IMR-90 (cell line): ENCODE measurements around the gene SUN5. TPM values are rescaled to one million over a fixed set of nuclear protein-coding genes. Genes with fewer than 3 reads are reported as not detected.

ENCODE experiments used
- ATAC-seq: fragments of 200-7000 bp; cut with Tn5 transposase; 2 replicates; pipeline ENCODE4 v1.9.1; 2020; ENCODE audit warnings: low read depth, mild to moderate bottlenecking, moderate library complexity
- BruUV-seq: library from RNA; stranded (reverse); fragments of 400-500 nt; replicated peaks from 2 replicates; lab custom pipeline; 2021; lab: Mats Ljungman, UMichigan
- CTCF ChIA-PET: fragments of 300-600 bp; formaldehyde crosslinking; extraction: SDS; loops from one replicate; lab custom pipeline; 2021; ENCODE audit warnings: antibody characterized with exemption; lab: Yijun Ruan, JAX
- POLR2A ChIA-PET: fragments of 300-600 bp; sonication (Branson Sonifier 250); formaldehyde crosslinking; loops from one replicate; lab custom pipeline; 2022; ENCODE audit warnings: antibody characterized with exemption; ENCODE audit not compliant: unreplicated experiment; lab: Charles Lee
- DNase-seq: peaks from one replicate; pipeline ENCODE4 v3.0.0; 2013
- H2AFZ ChIP-seq: replicated peaks from 2 replicates; pipeline ENCODE3; 2013; ENCODE audit warnings: low read length, mild to moderate bottlenecking; ENCODE audit not compliant: poor library complexity
- H2AK5ac ChIP-seq: 2 replicates; pipeline ENCODE4 v1.6.1; 2013; ENCODE audit warnings: low read depth, low read length, inconsistent platforms
- H2AK9ac ChIP-seq: replicated peaks from 2 replicates; pipeline ENCODE3; 2013; ENCODE audit warnings: mild to moderate bottlenecking, low read depth, low read length, moderate library complexity; ENCODE audit not compliant: poor library complexity
- H2BK120ac ChIP-seq: 2 replicates; pipeline ENCODE4 v1.6.1; 2013; ENCODE audit warnings: low read depth, low read length, inconsistent platforms
- H2BK15ac ChIP-seq: 3 replicates; pipeline ENCODE4 v1.6.1; 2013; ENCODE audit warnings: low read depth, low read length, inconsistent platforms
- H2BK20ac ChIP-seq: 2 replicates; pipeline ENCODE4 v1.6.1; 2013; ENCODE audit warnings: low read depth, mild to moderate bottlenecking, inconsistent platforms, low read length, moderate library complexity
- H2BK5ac ChIP-seq: 2 replicates; pipeline ENCODE4 v1.6.1; 2013; ENCODE audit warnings: mild to moderate bottlenecking, low read depth, low read length, inconsistent platforms; ENCODE audit not compliant: poor library complexity, severe bottlenecking
- H3K14ac ChIP-seq: replicated peaks from 2 replicates; pipeline ENCODE4 v1.6.1; 2013; ENCODE audit warnings: low read depth, low read length, inconsistent platforms
- H3K18ac ChIP-seq: 2 replicates; pipeline ENCODE4 v1.6.1; 2013; ENCODE audit warnings: low read depth, low read length, control low read depth
- H3K23ac ChIP-seq: 2 replicates; pipeline ENCODE4 v1.6.1; 2013; ENCODE audit warnings: low read depth, low read length, inconsistent platforms
- H3K27ac ChIP-seq: 2 replicates; pipeline ENCODE4 v1.5.1; 2013; ENCODE audit warnings: mild to moderate bottlenecking, control low read depth, low read length; ENCODE audit not compliant: insufficient read depth
- H3K27me3 ChIP-seq: 2 replicates; pipeline ENCODE4 v1.6.1; 2013; ENCODE audit warnings: low read length; ENCODE audit not compliant: control insufficient read depth, insufficient read depth
- H3K36me3 ChIP-seq: 2 replicates; pipeline ENCODE4 v1.6.1; 2013; ENCODE audit warnings: low read length, mixed read lengths; ENCODE audit not compliant: control insufficient read depth, insufficient read depth
- H3K4ac ChIP-seq: 2 replicates; pipeline ENCODE4 v1.6.1; 2013; ENCODE audit warnings: low read depth, low read length, inconsistent platforms
- H3K4me1 ChIP-seq: 2 replicates; pipeline ENCODE4 v1.6.1; 2013; ENCODE audit warnings: low read length, mixed read lengths; ENCODE audit not compliant: control insufficient read depth, insufficient read depth
- H3K4me2 ChIP-seq: 2 replicates; pipeline ENCODE4 v1.6.1; 2013; ENCODE audit warnings: low read depth, mild to moderate bottlenecking, control low read depth, low read length, moderate library complexity
- H3K4me3 ChIP-seq: 2 replicates; pipeline ENCODE4 v1.5.1; 2013; ENCODE audit warnings: low read depth, mild to moderate bottlenecking, control low read depth, low read length, moderate library complexity; ENCODE audit not compliant: insufficient read depth
- H3K56ac ChIP-seq: 2 replicates; pipeline ENCODE4 v1.6.1; 2013; ENCODE audit warnings: low read length, inconsistent platforms; ENCODE audit not compliant: insufficient read depth; ENCODE audit errors: extremely low read depth
- H3K79me1 ChIP-seq, 2 experiments: 2 replicates each; pipeline ENCODE4 v1.6.1; 2013; ENCODE audit warnings: low read length in 2 of 2, inconsistent platforms in 1 of 2, low read depth in 1 of 2
- H3K9ac ChIP-seq: 2 replicates; pipeline ENCODE4 v1.6.1; 2013; ENCODE audit warnings: low read depth, low read length, control low read depth
- H3K9me1 ChIP-seq: 2 replicates; pipeline ENCODE4 v1.6.1; 2013; ENCODE audit warnings: low read length, inconsistent platforms; ENCODE audit not compliant: insufficient read depth
- H3K9me3 ChIP-seq: 2 replicates; pipeline ENCODE4 v1.6.1; 2013; ENCODE audit warnings: low read length; ENCODE audit not compliant: control insufficient read depth, insufficient read depth
- H4K20me1 ChIP-seq: 2 replicates; pipeline ENCODE4 v1.6.1; 2013; ENCODE audit warnings: low read length, inconsistent platforms; ENCODE audit not compliant: insufficient read depth
- H4K5ac ChIP-seq: 2 replicates; pipeline ENCODE4 v1.6.1; 2013; ENCODE audit warnings: mild to moderate bottlenecking, low read depth, low read length, control low read depth
- H4K8ac ChIP-seq, 2 experiments: 2 replicates each; pipeline ENCODE4 v1.6.1; 2013; ENCODE audit warnings: low read depth in 2 of 2, low read length in 2 of 2, control low read depth in 1 of 2, inconsistent platforms in 1 of 2
- H4K91ac ChIP-seq: 2 replicates; pipeline ENCODE4 v1.6.1; 2013; ENCODE audit warnings: low read depth, low read length, inconsistent platforms; ENCODE audit not compliant: insufficient read depth
- CEBPB ChIP-seq: IDR thresholded peaks from 2 replicates; pipeline ENCODE4 v1.6.1; 2012; ENCODE audit warnings: low read depth, low read length, improper control_type of control experiment
- MAFK ChIP-seq: IDR thresholded peaks from 2 replicates; pipeline ENCODE4 v1.6.1; 2012; ENCODE audit warnings: low read depth, low read length, improper control_type of control experiment
- MAZ ChIP-seq: IDR thresholded peaks from 2 replicates; pipeline ENCODE4 v1.6.1; 2012; ENCODE audit warnings: low read depth, mild to moderate bottlenecking, low read length, improper control_type of control experiment, moderate library complexity, borderline replicate concordance
- MXI1 ChIP-seq: IDR thresholded peaks from 2 replicates; pipeline ENCODE4 v1.6.1; 2012; ENCODE audit warnings: low read depth, mild to moderate bottlenecking, low read length, moderate library complexity, borderline replicate concordance
- NFE2L2 ChIP-seq: fragments of 150-350 bp; IDR thresholded peaks from 2 replicates; pipeline ENCODE4 v1.6.1; 2016; ENCODE audit warnings: low read depth, mild to moderate bottlenecking, low read length
- POLR2A ChIP-seq: IDR thresholded peaks from 2 replicates; pipeline ENCODE4 v1.6.1; 2012; ENCODE audit warnings: mild to moderate bottlenecking, low read depth, low read length
- WGBS, 2 experiments: methylation state at CpG; one replicate each; pipeline versions ENCODE4 v1.1.5 to v1.1.7; 2013; ENCODE audit warnings: missing lambda C conversion rate in 2 of 2; ENCODE audit not compliant: insufficient read length in 1 of 2; ENCODE audit errors: extremely low coverage in 2 of 2; 5-methylcytosine and 5-hydroxymethylcytosine counted together
- dilution Hi-C: fragments of 300-500 bp; cut with HindIII; formaldehyde crosslinking; loops from one replicate; pipeline ENCODE4 v1.14.3; 2018; ENCODE audit warnings: low sequenced_read_pairs; ENCODE audit not compliant: unreplicated experiment
- in situ Hi-C: fragments of 300-500 bp; cut with MboI; formaldehyde crosslinking; loops from 3 replicates; pipeline ENCODE4 v1.14.3; 2019; ENCODE audit warnings: low sequenced_read_pairs, inconsistent platforms, mixed read lengths
- intact Hi-C: fragments of 100-400 bp; cut with micrococcal nuclease; formaldehyde crosslinking; loops from 2 replicates; pipeline ENCODE4 v1.10.0; 2022
- polyA plus RNA-seq, 3 experiments: library from polyadenylated mRNA; depleted of rRNA; stranded (reverse); fragments of >200 nt; gene quantifications; 2 replicates each; pipeline ENCODE4 v1.2.3, GENCODE V29; 2012; ENCODE audit warnings: low replicate concordance in 1 of 3
- total RNA-seq: library from RNA; depleted of rRNA; stranded (reverse); fragments of >200 nt; gene quantifications from 2 replicates; pipeline ENCODE4 v1.2.3, GENCODE V29; 2012

The SUN5 gene
- total and polyA plus RNA-seq, 2 of the 4 experiments (the other 2 are of a cell fraction), result not detected

- BruUV-seq, result no TSS peak
- no peak overlapping the region for H3K9ac ChIP-seq
- no peak for DNase-seq
- H3K18ac ChIP-seq, result no peak overlapping the region
- no peak overlapping the region for H2BK5ac ChIP-seq
- no peaks in the 10 kb centered on the region for H3K4me1 ChIP-seq
- dilution Hi-C loops, result no loop called here
- no peak overlapping the region for H3K56ac ChIP-seq
- no peaks in the 10 kb centered on the region for H4K20me1 ChIP-seq
- no peak for ATAC-seq
- H3K4ac ChIP-seq, result no peak overlapping the region
- intact Hi-C loops, result no loop called here
- no peaks in the 10 kb centered on the region for H3K9me1 ChIP-seq
- no peaks in the 10 kb centered on the region for H3K27me3 ChIP-seq
- no peak overlapping the region for H2AK9ac ChIP-seq
- no peak overlapping the region for H4K91ac ChIP-seq
- H2BK20ac ChIP-seq, result no peak overlapping the region
- no peak overlapping the region for H4K5ac ChIP-seq
- TF ChIP-seq CEBPB, result no peak
- TF ChIP-seq MAZ, result no peak
- TF ChIP-seq MXI1, result no peak
- TF ChIP-seq NFE2L2, result no peak
- no peak for TF ChIP-seq MAFK
- no peak for TF ChIP-seq POLR2A
- H2AK5ac ChIP-seq, result no peak overlapping the region
- ChIA-PET POLR2A (no interaction called here), CTCF (no interaction called here)
- no peak overlapping the region for H4K8ac ChIP-seq
- no peaks in the 10 kb centered on the region for H3K36me3 ChIP-seq
- H3K27ac ChIP-seq, result no peak overlapping the region
- H2BK120ac ChIP-seq, result no peak overlapping the region
- H3K23ac ChIP-seq, result no peak overlapping the region
- no peaks in the 10 kb centered on the region for H3K9me3 ChIP-seq
- H2BK15ac ChIP-seq, result no peak overlapping the region
- H3K4me2 ChIP-seq, result no peak overlapping the region
- H3K14ac ChIP-seq, result no peak overlapping the region
- in situ Hi-C loops, result no loop called here
- H3K79me1 ChIP-seq, result no peaks in the 10 kb centered on the region
- WGBS, 2 experiments, result no CpG with 5 or more reads among the region's 9 CpGs
- H2AFZ ChIP-seq, result no peak overlapping the region
- no peak overlapping the region for H3K4me3 ChIP-seq
Measured at GRCh38 chr20:33030076-33030475, 25.8 kb upstream of the SUN5 start.
